HEK293 (cell line): ENCODE results near the gene TRAFD1.
A peak's percentile ranks its signal among the peaks of the same experiment; 100 is the strongest.

ENCODE experiments used
- CTCF ChIA-PET: fragments of 350-600 bp; formaldehyde crosslinking; extraction: SDS; loops from one replicate; lab custom pipeline; 2021; ENCODE audit warnings: antibody characterized with exemption; lab: Yijun Ruan, JAX
- POLR2A ChIA-PET: fragments of 300-600 bp; formaldehyde crosslinking; extraction: SDS; loops from one replicate; lab custom pipeline; 2020; ENCODE audit warnings: antibody characterized with exemption, inconsistent platforms; lab: Yijun Ruan, JAX
- H3K27ac ChIP-seq: fragments of 200-500 bp; sonication (Bioruptor generic); 2 replicates; pipeline ENCODE4 v1.5.1; 2014; ENCODE audit warnings: low read depth, low read length, control low read depth, inconsistent platforms; ENCODE audit errors: extremely low read depth
- H3K36me3 ChIP-seq, 2 experiments: fragments of 200-500 bp in 1 of 2; sonication (Bioruptor generic) in 1 of 2; 1 replicate in 1 of 2; 2 replicates in 1 of 2; pipeline ENCODE4 v1.5.1; 2014 to 2017; ENCODE audit warnings: inconsistent platforms in 2 of 2, low read length in 2 of 2; ENCODE audit not compliant: control insufficient read depth in 2 of 2, insufficient read depth in 1 of 2
- H3K4me1 ChIP-seq: fragments of 200-500 bp; sonication (Bioruptor generic); 2 replicates; pipeline ENCODE4 v1.5.1; 2014; ENCODE audit warnings: mild to moderate bottlenecking, low read length, inconsistent platforms; ENCODE audit not compliant: control insufficient read depth, insufficient read depth
- H3K4me3 ChIP-seq: 2 replicates; pipeline ENCODE4 v1.5.1; 2011; ENCODE audit warnings: low read depth, mild to moderate bottlenecking, control low read depth, low read length, moderate library complexity
- H3K9me3 ChIP-seq: fragments of 200-500 bp; sonication (Bioruptor generic); 2 replicates; pipeline ENCODE4 v1.5.1; 2014; ENCODE audit warnings: low read depth, low read length, inconsistent platforms; ENCODE audit not compliant: control insufficient read depth, insufficient read depth
- EGR2 ChIP-seq: fragments of 450-650 bp; formaldehyde crosslinking; IDR thresholded peaks from 2 replicates; pipeline ENCODE4 v1.5.1; 2016; ENCODE audit warnings: low read depth, missing biosample characterization, missing genetic modification characterization
- GFI1B ChIP-seq: fragments of 450-650 bp; formaldehyde crosslinking; IDR thresholded peaks from 2 replicates; pipeline ENCODE4 v1.5.1; 2016; ENCODE audit warnings: missing biosample characterization, missing genetic modification characterization
- IKZF3 ChIP-seq: fragments of 450-650 bp; IDR thresholded peaks from 2 replicates; pipeline ENCODE4 v1.5.0; 2018; ENCODE audit warnings: missing biosample characterization, mild to moderate bottlenecking, missing genetic modification characterization, moderate library complexity
- SALL2 ChIP-seq: fragments of 450-650 bp; formaldehyde crosslinking; IDR thresholded peaks from 2 replicates; pipeline ENCODE4 v1.5.0; 2017; ENCODE audit warnings: missing biosample characterization, mild to moderate bottlenecking, missing genetic modification characterization, borderline replicate concordance
- ZEB2 ChIP-seq: fragments of 450-650 bp; formaldehyde crosslinking; IDR thresholded peaks from 2 replicates; pipeline ENCODE4 v1.5.1; 2016; ENCODE audit warnings: missing biosample characterization, missing genetic modification characterization
- ZFP69B ChIP-seq: fragments of 450-650 bp; formaldehyde crosslinking; IDR thresholded peaks from 2 replicates; pipeline ENCODE4 v1.5.1; 2016; ENCODE audit warnings: missing biosample characterization, missing genetic modification characterization
- ZNF155 ChIP-seq: fragments of 450-650 bp; formaldehyde crosslinking; IDR thresholded peaks from 2 replicates; pipeline ENCODE4 v1.5.1; 2016; ENCODE audit warnings: missing biosample characterization, missing genetic modification characterization
- ZNF214 ChIP-seq: fragments of 450-650 bp; formaldehyde crosslinking; IDR thresholded peaks from 2 replicates; pipeline ENCODE4 v1.5.1; 2017; ENCODE audit warnings: missing biosample characterization, mild to moderate bottlenecking, missing genetic modification characterization, borderline replicate concordance
- ZNF426 ChIP-seq: fragments of 450-650 bp; formaldehyde crosslinking; IDR thresholded peaks from 2 replicates; pipeline ENCODE4 v1.5.1; 2017; ENCODE audit warnings: missing biosample characterization, missing genetic modification characterization, mild to moderate bottlenecking, inconsistent platforms, moderate library complexity
- ZNF510 ChIP-seq: fragments of 450-650 bp; formaldehyde crosslinking; IDR thresholded peaks from 2 replicates; pipeline ENCODE4 v1.5.1; 2018; ENCODE audit warnings: mild to moderate bottlenecking, missing genetic modification characterization, missing biosample characterization; ENCODE audit not compliant: insufficient replicate concordance
- ZNF580 ChIP-seq: fragments of 450-650 bp; formaldehyde crosslinking; IDR thresholded peaks from 2 replicates; pipeline ENCODE4 v1.5.1; 2016; ENCODE audit warnings: missing biosample characterization, missing genetic modification characterization
- ZNF600 ChIP-seq: fragments of 450-650 bp; formaldehyde crosslinking; IDR thresholded peaks from 2 replicates; pipeline ENCODE4 v1.5.1; 2016; ENCODE audit warnings: missing biosample characterization, missing genetic modification characterization
- ZNF658 ChIP-seq: fragments of 450-650 bp; formaldehyde crosslinking; IDR thresholded peaks from 2 replicates; pipeline ENCODE4; 2016; ENCODE audit warnings: missing biosample characterization, missing genetic modification characterization
- TF ChIP-seq, protein P1 (sequence below): fragments of 450-650 bp; formaldehyde crosslinking; IDR thresholded peaks from 2 replicates; pipeline ENCODE4 v1.5.1; 2016; ENCODE audit warnings: missing biosample characterization, missing genetic modification characterization
- TF ChIP-seq, protein P2 (sequence below): fragments of 450-650 bp; formaldehyde crosslinking; IDR thresholded peaks from 2 replicates; pipeline ENCODE4 v1.5.1; 2017; ENCODE audit warnings: missing biosample characterization, missing genetic modification characterization
- TF ChIP-seq, protein P3 (sequence below): fragments of 450-650 bp; formaldehyde crosslinking; IDR thresholded peaks from 2 replicates; pipeline ENCODE4 v1.5.1; 2017; ENCODE audit warnings: missing biosample characterization, missing genetic modification characterization

The TRAFD1 gene

DNA sequence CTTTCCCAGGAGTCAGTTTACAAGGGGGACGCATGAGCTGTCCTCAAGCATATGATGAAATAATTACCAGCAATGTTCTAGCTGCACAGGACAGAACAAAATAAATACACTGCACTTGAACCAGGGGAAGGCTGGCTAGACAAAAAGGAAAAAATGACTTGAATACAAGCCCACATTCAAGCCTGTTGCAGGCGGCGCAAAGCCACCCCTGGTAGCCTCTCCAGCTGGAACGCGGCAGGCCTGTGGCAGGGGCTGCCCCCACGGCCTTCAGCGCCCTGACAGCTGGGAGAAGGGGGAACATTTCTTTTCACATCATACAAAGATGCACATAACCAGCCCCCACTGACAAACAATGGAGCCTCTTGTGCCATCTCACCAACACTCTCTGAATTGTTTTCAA is 57.1 kb downstream of the TRAFD1 start (continued):
- TF ChIP-seq, protein P1, sequence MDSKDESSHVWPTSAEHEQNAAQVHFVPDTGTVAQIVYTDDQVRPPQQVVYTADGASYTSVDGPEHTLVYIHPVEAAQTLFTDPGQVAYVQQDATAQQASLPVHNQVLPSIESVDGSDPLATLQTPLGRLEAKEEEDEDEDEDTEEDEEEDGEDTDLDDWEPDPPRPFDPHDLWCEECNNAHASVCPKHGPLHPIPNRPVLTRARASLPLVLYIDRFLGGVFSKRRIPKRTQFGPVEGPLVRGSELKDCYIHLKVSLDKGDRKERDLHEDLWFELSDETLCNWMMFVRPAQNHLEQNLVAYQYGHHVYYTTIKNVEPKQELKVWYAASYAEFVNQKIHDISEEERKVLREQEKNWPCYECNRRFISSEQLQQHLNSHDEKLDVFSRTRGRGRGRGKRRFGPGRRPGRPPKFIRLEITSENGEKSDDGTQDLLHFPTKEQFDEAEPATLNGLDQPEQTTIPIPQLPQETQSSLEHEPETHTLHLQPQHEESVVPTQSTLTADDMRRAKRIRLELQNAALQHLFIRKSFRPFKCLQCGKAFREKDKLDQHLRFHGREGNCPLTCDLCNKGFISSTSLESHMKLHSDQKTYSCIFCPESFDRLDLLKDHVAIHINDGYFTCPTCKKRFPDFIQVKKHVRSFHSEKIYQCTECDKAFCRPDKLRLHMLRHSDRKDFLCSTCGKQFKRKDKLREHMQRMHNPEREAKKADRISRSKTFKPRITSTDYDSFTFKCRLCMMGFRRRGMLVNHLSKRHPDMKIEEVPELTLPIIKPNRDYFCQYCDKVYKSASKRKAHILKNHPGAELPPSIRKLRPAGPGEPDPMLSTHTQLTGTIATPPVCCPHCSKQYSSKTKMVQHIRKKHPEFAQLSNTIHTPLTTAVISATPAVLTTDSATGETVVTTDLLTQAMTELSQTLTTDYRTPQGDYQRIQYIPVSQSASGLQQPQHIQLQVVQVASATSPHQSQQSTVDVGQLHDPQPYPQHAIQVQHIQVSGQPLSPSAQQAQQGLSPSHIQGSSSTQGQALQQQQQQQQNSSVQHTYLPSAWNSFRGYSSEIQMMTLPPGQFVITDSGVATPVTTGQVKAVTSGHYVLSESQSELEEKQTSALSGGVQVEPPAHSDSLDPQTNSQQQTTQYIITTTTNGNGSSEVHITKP (tag by site-specific recombination): no peak

DNA sequence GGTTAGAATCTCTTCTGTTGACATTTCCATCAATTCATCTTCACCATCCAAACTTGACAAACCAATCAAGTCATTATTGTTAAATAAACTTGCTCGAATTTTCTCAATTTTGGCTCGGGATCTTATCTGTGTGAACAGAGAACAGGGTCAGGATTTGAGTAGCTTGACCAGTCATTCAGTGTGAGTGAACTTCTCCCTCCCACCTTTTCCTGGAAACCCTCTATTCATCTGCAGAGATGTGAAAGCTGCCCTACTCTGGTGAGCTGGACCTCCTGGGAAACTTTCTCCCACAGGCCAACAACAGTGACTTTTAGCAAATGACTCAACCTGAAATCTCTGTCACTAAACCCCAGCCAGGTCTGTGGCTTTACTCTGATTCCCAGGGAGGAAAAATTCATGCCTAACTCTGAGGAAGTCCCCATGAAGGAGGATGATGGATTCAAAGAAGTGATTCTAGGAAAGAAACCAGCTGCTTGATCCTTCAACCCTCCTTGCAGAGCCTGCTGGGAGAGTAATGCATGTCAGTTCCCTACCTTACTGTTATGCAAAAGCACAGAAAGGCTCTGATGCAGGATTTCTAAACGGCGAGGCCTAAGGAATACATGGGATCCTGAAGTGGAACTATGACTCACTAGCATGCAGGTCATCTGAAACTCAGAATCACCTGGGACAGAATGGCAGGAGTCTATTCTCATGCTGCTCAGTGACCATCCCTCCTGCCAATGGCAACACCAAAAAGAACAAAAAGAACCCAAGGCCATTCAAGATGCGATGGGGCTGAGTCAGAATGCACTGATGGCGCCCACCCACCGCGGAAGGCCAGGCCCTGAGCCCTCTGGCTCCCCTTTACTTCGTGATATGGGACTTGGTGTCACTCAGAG is 58.0 kb downstream of the TRAFD1 start:
- Histone ChIP-seq H3K27ac (no peak overlapping the region), H3K4me3 (no peak overlapping the region)
- peak; percentile 39 for TF ChIP-seq GFI1B (tag by site-specific recombination)
- TF ChIP-seq, protein P2, sequence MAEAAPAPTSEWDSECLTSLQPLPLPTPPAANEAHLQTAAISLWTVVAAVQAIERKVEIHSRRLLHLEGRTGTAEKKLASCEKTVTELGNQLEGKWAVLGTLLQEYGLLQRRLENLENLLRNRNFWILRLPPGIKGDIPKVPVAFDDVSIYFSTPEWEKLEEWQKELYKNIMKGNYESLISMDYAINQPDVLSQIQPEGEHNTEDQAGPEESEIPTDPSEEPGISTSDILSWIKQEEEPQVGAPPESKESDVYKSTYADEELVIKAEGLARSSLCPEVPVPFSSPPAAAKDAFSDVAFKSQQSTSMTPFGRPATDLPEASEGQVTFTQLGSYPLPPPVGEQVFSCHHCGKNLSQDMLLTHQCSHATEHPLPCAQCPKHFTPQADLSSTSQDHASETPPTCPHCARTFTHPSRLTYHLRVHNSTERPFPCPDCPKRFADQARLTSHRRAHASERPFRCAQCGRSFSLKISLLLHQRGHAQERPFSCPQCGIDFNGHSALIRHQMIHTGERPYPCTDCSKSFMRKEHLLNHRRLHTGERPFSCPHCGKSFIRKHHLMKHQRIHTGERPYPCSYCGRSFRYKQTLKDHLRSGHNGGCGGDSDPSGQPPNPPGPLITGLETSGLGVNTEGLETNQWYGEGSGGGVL (tag by site-specific recombination): no peak
- TF ChIP-seq ZNF600 (tag by site-specific recombination): 0 out of 2 replicates have a peak, but pooled peaks have one; percentile 17
- TF ChIP-seq, all 188 proteins: peak for 2
- ChIA-PET POLR2A (no interaction called here), CTCF (interaction anchor here (0.6 to 1.7 kb wide), 2 partner anchors 15 to 307 kb away, joined by 3 to 4 read pairs; no protein-coding TSS in a partner anchor)
- H3K36me3 ChIP-seq: peaks cover 15 to 70% of the 10 kb centered on the region in 2 experiments; a peak in 2 of 3 replicates
- no peaks in the 10 kb centered on the region for H3K4me1 ChIP-seq
- H3K9me3 ChIP-seq: no peaks in the 10 kb centered on the region

- Histone ChIP-seq H3K27ac (no peak overlapping the region), H3K36me3 (peaks cover 15 to 67% of the 10 kb centered on the region in 2 experiments; a peak in 2 of 3 replicates), H3K4me3 (no peak overlapping the region), H3K9me3 (no peaks in the 10 kb centered on the region), H3K4me1 (no peaks in the 10 kb centered on the region)
- ChIA-PET POLR2A (no interaction called here), CTCF (interaction anchor here (0.6 kb wide), 1 partner anchor 308 kb away, joined by 3 read pairs; no protein-coding TSS in a partner anchor)
- TF ChIP-seq, protein P3, sequence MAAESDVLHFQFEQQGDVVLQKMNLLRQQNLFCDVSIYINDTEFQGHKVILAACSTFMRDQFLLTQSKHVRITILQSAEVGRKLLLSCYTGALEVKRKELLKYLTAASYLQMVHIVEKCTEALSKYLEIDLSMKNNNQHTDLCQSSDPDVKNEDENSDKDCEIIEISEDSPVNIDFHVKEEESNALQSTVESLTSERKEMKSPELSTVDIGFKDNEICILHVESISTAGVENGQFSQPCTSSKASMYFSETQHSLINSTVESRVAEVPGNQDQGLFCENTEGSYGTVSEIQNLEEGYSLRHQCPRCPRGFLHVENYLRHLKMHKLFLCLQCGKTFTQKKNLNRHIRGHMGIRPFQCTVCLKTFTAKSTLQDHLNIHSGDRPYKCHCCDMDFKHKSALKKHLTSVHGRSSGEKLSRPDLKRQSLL: no peak
- peak; percentile 52 for TF ChIP-seq EGR2 (tag by site-specific recombination)
Observed at GRCh38 chr12:112184056-112184887, 58.9 kb downstream of the TRAFD1 start.

DNA sequence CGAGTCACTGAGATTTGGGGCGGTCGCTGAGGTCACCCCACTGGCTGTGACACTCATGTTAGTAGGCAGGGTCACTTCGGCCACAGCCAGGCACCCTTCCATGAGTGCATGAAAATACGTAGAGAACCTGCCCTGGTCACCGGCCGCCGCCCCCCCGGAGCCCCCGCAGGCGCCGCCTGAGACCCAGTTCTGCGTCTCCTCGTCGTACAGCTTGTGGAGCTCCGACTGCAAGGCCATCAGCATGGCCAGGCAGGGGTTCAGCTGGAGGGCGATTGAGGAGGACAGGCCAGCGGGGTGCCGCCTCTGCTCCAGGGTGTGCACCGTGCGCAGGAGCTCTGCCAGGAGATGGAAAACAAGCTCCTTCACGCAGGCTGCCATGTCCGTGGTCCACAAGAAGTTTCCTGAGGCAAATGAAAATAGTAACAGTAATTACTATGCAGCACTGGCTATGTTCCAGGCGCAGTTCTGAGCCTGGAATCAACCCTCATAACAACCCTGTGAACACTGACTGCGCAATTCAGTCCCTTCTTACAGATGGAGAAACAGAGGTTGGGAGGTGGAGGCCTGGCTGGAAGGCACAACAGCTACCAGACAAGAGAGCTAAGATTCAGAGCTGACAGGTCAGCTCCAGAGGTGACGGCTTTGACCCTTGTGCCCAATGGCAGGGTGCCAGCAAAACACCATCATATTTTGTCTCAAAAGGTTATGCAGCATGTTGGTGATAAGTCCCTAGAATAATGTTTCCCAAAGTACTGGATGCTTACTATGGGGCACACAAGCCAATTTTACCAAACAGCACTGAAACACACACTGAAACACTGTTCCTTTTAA is 59.9 kb downstream of the TRAFD1 start:
- Histone ChIP-seq H3K4me3 (no peak overlapping the region), H3K9me3 (no peaks in the 10 kb centered on the region), H3K4me1 (no peaks in the 10 kb centered on the region), H3K27ac (no peak overlapping the region), H3K36me3 (peaks cover 11 to 66% of the 10 kb centered on the region in 2 experiments; a peak in 2 of 3 replicates)
- ChIA-PET CTCF (interaction anchor here (0.7 kb wide), 1 partner anchor 13 kb away, joined by 5 read pairs; no protein-coding TSS in a partner anchor), POLR2A (interaction anchor here (0.9 kb wide), 1 partner anchor 11 kb away, joined by 3 read pairs; no protein-coding TSS in a partner anchor)
- TF ChIP-seq ZFP69B (tag by site-specific recombination) (no peak), SALL2 (no peak), IKZF3 (tag by site-specific recombination) (no peak), ZNF155 (tag by site-specific recombination) (no peak), ZNF658 (no peak), ZNF580 (tag by site-specific recombination) (no peak), ZNF510 (tag by site-specific recombination) (no peak), ZEB2 (tag by site-specific recombination) (no peak), ZNF426 (tag by site-specific recombination) (no peak), ZNF214 (tag by site-specific recombination) (no peak)
